GM12878 (cell line): Measurements from ENCODE around the gene FBLIM1. TPM values are rescaled to one million over a fixed set of nuclear protein-coding genes. Genes with fewer than 3 reads are reported as not detected.
A peak's percentile ranks its signal among the peaks of the same experiment; 100 is the strongest.

Experiments
- BRCA1 ChIP-seq: IDR thresholded peaks from 2 replicates; pipeline ENCODE4 v1.6.1; 2011; ENCODE audit warnings: low read depth, low read length, improper control_type of control experiment
- CHD2 ChIP-seq: IDR thresholded peaks from 2 replicates; pipeline ENCODE4 v1.6.1; 2011; ENCODE audit warnings: low read depth, low read length, improper control_type of control experiment, borderline replicate concordance
- CTCF ChIP-seq, 3 experiments: IDR thresholded peaks in 2 of 3; conservative IDR thresholded peaks in 1 of 3; 2 replicates each; pipeline ENCODE4 v1.5.1; 2011; ENCODE audit warnings: low read depth in 3 of 3, low read length in 3 of 3, mild to moderate bottlenecking in 3 of 3, control low read depth in 2 of 3, moderate library complexity in 2 of 3, inconsistent platforms in 1 of 3, mixed read lengths in 1 of 3; ENCODE audit not compliant: control insufficient read depth in 2 of 3, insufficient read depth in 1 of 3; ENCODE audit errors: extremely low read depth in 1 of 3
- EGR1 ChIP-seq, 2 experiments: IDR thresholded peaks; 1 replicate in 1 of 2; 2 replicates in 1 of 2; pipeline ENCODE4 v1.6.1; 2011 to 2012; ENCODE audit warnings: low read depth in 2 of 2, low read length in 2 of 2, borderline replicate concordance in 1 of 2, mild to moderate bottlenecking in 1 of 2, moderate library complexity in 1 of 2
- EZH2 ChIP-seq: IDR thresholded peaks from 2 replicates; pipeline ENCODE4 v1.6.1; 2012; ENCODE audit warnings: low read depth, mild to moderate bottlenecking, control low read depth, inconsistent platforms, low read length, borderline replicate concordance; ENCODE audit not compliant: control insufficient read depth
- FOS ChIP-seq: IDR thresholded peaks from 3 replicates; pipeline ENCODE4 v1.6.1; 2011; ENCODE audit warnings: borderline replicate concordance; ENCODE audit not compliant: insufficient read length; ENCODE audit errors: extremely low read depth
- FOXM1 ChIP-seq: IDR thresholded peaks from 2 replicates; pipeline ENCODE4 v1.6.1; 2012; ENCODE audit warnings: low read depth, mild to moderate bottlenecking, inconsistent platforms, low read length, moderate library complexity
- HDAC6 ChIP-seq: fragments of 200-600 bp; sonication (generic); IDR thresholded peaks from one replicate; pipeline ENCODE4 v1.8.0; 2017; ENCODE audit warnings: antibody characterized with exemption; ENCODE audit not compliant: unreplicated experiment
- IRF3 ChIP-seq: fragments of 450-650 bp; IDR thresholded peaks from 2 replicates; pipeline ENCODE4 v1.6.1; 2014; ENCODE audit warnings: mild to moderate bottlenecking
- JUND ChIP-seq: IDR thresholded peaks from 2 replicates; pipeline ENCODE4 v1.6.1; 2012; ENCODE audit warnings: low read depth, mild to moderate bottlenecking, low read length, improper control_type of control experiment, moderate library complexity
- KAT2A ChIP-seq: conservative IDR thresholded peaks from 2 replicates; pipeline ENCODE4 v1.6.1; 2011; ENCODE audit warnings: low read depth, low read length; ENCODE audit not compliant: control insufficient read depth
- KLF5 ChIP-seq: fragments of 450-650 bp; IDR thresholded peaks from 2 replicates; pipeline ENCODE4 v1.6.1; 2014; ENCODE audit warnings: mild to moderate bottlenecking; ENCODE audit not compliant: partially characterized antibody
- MTA3 ChIP-seq: IDR thresholded peaks from 2 replicates; pipeline ENCODE4 v1.6.1; 2012; ENCODE audit warnings: low read length, inconsistent platforms, borderline replicate concordance
- MXI1 ChIP-seq: fragments of 150-350 bp; IDR thresholded peaks from 2 replicates; pipeline ENCODE4 v1.6.1; 2011; ENCODE audit warnings: low read depth, mild to moderate bottlenecking, inconsistent platforms, low read length, improper control_type of control experiment
- RAD21 ChIP-seq: IDR thresholded peaks from 2 replicates; pipeline ENCODE4 v1.6.1; 2011; ENCODE audit warnings: mild to moderate bottlenecking, low read depth, low read length, moderate library complexity; ENCODE audit not compliant: insufficient read depth
- RCOR1 ChIP-seq: conservative IDR thresholded peaks from 2 replicates; pipeline ENCODE4 v1.6.1; 2012; ENCODE audit warnings: low read depth, low read length, improper control_type of control experiment
- RFX5 ChIP-seq: IDR thresholded peaks from 2 replicates; pipeline ENCODE4 v1.6.1; 2011; ENCODE audit warnings: low read depth, low read length, improper control_type of control experiment
- SIX5 ChIP-seq: IDR thresholded peaks from 2 replicates; pipeline ENCODE4 v1.6.1; 2011; ENCODE audit warnings: mild to moderate bottlenecking, low read depth, low read length, moderate library complexity; ENCODE audit not compliant: severe bottlenecking
- SMARCA5 ChIP-seq: fragments of 450-650 bp; IDR thresholded peaks from 2 replicates; pipeline ENCODE4 v1.6.1; 2017; ENCODE audit warnings: mild to moderate bottlenecking
- SUZ12 ChIP-seq: fragments of 200-600 bp; sonication (generic); IDR thresholded peaks from one replicate; pipeline ENCODE4 v1.6.1; 2018; ENCODE audit warnings: antibody characterized with exemption, mild to moderate bottlenecking; ENCODE audit not compliant: unreplicated experiment
- TCF12 ChIP-seq: IDR thresholded peaks from 2 replicates; pipeline ENCODE4 v1.6.1; 2011; ENCODE audit warnings: low read depth, mild to moderate bottlenecking, low read length
- ZNF622 ChIP-seq: fragments of 450-650 bp; IDR thresholded peaks from 2 replicates; pipeline ENCODE4 v1.6.1; 2017; ENCODE audit warnings: mild to moderate bottlenecking, inconsistent platforms
- polyA plus RNA-seq, 11 experiments: library from polyadenylated mRNA; depleted of rRNA in 4 of 11; unstranded in 6 of 11; stranded (reverse) in 5 of 11; fragments of >200 nt; fragmentation: Nextera tagmentation in 4 of 11; fragmentation: Illumina TruSeq in 1 of 11; extraction: Ambion mirVana in 4 of 11; extraction: Trizol in 1 of 11; gene quantifications; 1 replicate in 1 of 11; 2 replicates in 10 of 11; pipeline versions ENCODE4 v1.2.1 to v1.2.3, GENCODE V29; 2011 to 2016; ENCODE audit warnings: inconsistent platforms in 2 of 11, missing spikeins in 2 of 11, low read depth in 1 of 11
- total RNA-seq, 4 experiments: library from RNA; depleted of rRNA in 3 of 4; stranded (reverse); fragments of >200 nt in 3 of 4; fragmentation: Illumina TruSeq in 1 of 4; extraction: Trizol in 1 of 4; gene quantifications; 2 replicates each; pipeline versions ENCODE4 v1.2.1 to v1.2.3, GENCODE V29; 2013 to 2021
- TF ChIP-seq, protein P1 (sequence below): fragments of 450-650 bp; IDR thresholded peaks from 2 replicates; pipeline ENCODE4 v1.6.1; 2016; ENCODE audit warnings: mild to moderate bottlenecking, moderate library complexity, borderline replicate concordance

The FBLIM1 gene
- total and polyA plus RNA-seq, 10 of the 15 experiments (the other 5 are each of a cell fraction or from before 2014, with no cell fraction given): 0.03 to 0.13 TPM; not detected in 8

GRCh38 chr1:15834406-15835204, 76.0 kb downstream of the FBLIM1 start (continued):
- TF ChIP-seq RFX5 (no peak; the same call in 1 of the 2 replicates), RCOR1 (peak; percentile 46; the same call in 1 of the 2 replicates), EGR1 (IDR thresholded peaks at IDR 0.05; ENCODE audit: borderline replicate concordance in 1 of 2, low read depth in 2 of 2, low read length in 2 of 2) (peak in 1 of 2 experiments; percentile 86; a peak in 1 of 3 replicates), IRF3 (no peak), SIX5 (no peak), MTA3 (peak; percentile 37; the same call in 1 of the 2 replicates), SUZ12 (no peak), CHD2 (no peak; the same call in 1 of the 2 replicates), BRCA1 (no peak), KAT2A (no peak), EZH2 (no peak), CTCF (IDR thresholded peaks at IDR 0.05 in 2 of 3, conservative IDR thresholded peaks at IDR 0.05 in 1 of 3; ENCODE audit: control insufficient read depth in 2 of 3, extremely low read depth in 1 of 3, insufficient read depth in 1 of 3, low read depth in 3 of 3, low read length in 3 of 3) (no peak), MXI1 (no peak; the same call in 1 of the 2 replicates), TCF12 (peak; percentile 86; the same call in 1 of the 2 replicates), FOS (no peak), KLF5 (peak; percentile 83), ZNF622 (no peak), JUND (no peak), SMARCA5 (no peak; the same call in 1 of the 2 replicates), RAD21 (no peak), FOXM1 (peak; percentile 71), HDAC6 (peak; percentile 70)
- TF ChIP-seq, protein P1, sequence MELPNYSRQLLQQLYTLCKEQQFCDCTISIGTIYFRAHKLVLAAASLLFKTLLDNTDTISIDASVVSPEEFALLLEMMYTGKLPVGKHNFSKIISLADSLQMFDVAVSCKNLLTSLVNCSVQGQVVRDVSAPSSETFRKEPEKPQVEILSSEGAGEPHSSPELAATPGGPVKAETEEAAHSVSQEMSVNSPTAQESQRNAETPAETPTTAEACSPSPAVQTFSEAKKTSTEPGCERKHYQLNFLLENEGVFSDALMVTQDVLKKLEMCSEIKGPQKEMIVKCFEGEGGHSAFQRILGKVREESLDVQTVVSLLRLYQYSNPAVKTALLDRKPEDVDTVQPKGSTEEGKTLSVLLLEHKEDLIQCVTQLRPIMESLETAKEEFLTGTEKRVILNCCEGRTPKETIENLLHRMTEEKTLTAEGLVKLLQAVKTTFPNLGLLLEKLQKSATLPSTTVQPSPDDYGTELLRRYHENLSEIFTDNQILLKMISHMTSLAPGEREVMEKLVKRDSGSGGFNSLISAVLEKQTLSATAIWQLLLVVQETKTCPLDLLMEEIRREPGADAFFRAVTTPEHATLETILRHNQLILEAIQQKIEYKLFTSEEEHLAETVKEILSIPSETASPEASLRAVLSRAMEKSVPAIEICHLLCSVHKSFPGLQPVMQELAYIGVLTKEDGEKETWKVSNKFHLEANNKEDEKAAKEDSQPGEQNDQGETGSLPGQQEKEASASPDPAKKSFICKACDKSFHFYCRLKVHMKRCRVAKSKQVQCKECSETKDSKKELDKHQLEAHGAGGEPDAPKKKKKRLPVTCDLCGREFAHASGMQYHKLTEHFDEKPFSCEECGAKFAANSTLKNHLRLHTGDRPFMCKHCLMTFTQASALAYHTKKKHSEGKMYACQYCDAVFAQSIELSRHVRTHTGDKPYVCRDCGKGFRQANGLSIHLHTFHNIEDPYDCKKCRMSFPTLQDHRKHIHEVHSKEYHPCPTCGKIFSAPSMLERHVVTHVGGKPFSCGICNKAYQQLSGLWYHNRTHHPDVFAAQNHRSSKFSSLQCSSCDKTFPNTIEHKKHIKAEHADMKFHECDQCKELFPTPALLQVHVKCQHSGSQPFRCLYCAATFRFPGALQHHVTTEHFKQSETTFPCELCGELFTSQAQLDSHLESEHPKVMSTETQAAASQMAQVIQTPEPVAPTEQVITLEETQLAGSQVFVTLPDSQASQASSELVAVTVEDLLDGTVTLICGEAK: no peak
